HG03060 (cell line): ENCODE measurements around the gene SCN2B.

Experiments
- ATAC-seq: cut with Tn5 transposase; IDR thresholded peaks from one replicate; pipeline ENCODE4 v1.9.1; 2021; ENCODE audit warnings: low read depth, moderate number of reproducible peaks; ENCODE audit not compliant: unreplicated experiment

SCN2B gene

GRCh38 chr11:118155776-118156530 is 20.5 kb downstream of the SCN2B start:
- no peak for ATAC-seq

- no peak for ATAC-seq
Observed at GRCh38 chr11:118154641-118155040, 21.8 kb downstream of the SCN2B start.

- no peak for ATAC-seq
Observed at GRCh38 chr11:118153976-118154375, 22.5 kb downstream of the SCN2B start.

GRCh38 chr11:118153516-118153915 is 22.9 kb downstream of the SCN2B start:
- no peak for ATAC-seq

GRCh38 chr11:118152552-118153471 is 23.6 kb downstream of the SCN2B start, which contains the start of gene SCN4B:
Gene SCN4B (minus strand): TSS chr11:118152823. CDS start chr11:118152673, 150 bp downstream.
- ATAC-seq, result no peak

- no peak for ATAC-seq
Observed at GRCh38 chr11:118152020-118152551, 24.4 kb downstream of the SCN2B start.

GRCh38 chr11:118151431-118151830 is 25.0 kb downstream of the SCN2B start:
- ATAC-seq, result no peak

GRCh38 chr11:118149493-118149892 is 26.9 kb downstream of the SCN2B start:
- ATAC-seq, result no peak

GRCh38 chr11:118148856-118149255 is 27.6 kb downstream of the SCN2B start:
- no peak for ATAC-seq

GRCh38 chr11:118148240-118148639 is 28.2 kb downstream of the SCN2B start:
- no peak for ATAC-seq

GRCh38 chr11:118147502-118147901 is 28.9 kb downstream of the SCN2B start:
- ATAC-seq, result no peak

GRCh38 chr11:118146554-118146953 is 29.9 kb downstream of the SCN2B start:
- ATAC-seq, result no peak

- ATAC-seq, result no peak
Observed at GRCh38 chr11:118145285-118146227, 30.9 kb downstream of the SCN2B start.

GRCh38 chr11:118144301-118145268 is 31.9 kb downstream of the SCN2B start:
- ATAC-seq, result no peak

GRCh38 chr11:118143661-118144185 is 32.7 kb downstream of the SCN2B start:
- ATAC-seq, result no peak

GRCh38 chr11:118142809-118143208 is 33.6 kb downstream of the SCN2B start:
- ATAC-seq, result no peak

- no peak for ATAC-seq
Observed at GRCh38 chr11:118142081-118142480, 34.4 kb downstream of the SCN2B start.

- no peak for ATAC-seq
Observed at GRCh38 chr11:118139578-118139977, 36.9 kb downstream of the SCN2B start.
